Sciatic nerve (tissue), 2 donors: ENCODE measurements around the gene CTTN. TPM values are rescaled to one million over a fixed set of nuclear protein-coding genes. Genes with fewer than 3 reads are reported as not detected.
A peak's percentile ranks its signal among the peaks of the same experiment; 100 is the strongest.
"Not testable (repeated sequence)": the region's sequence is repeated elsewhere in the genome, so short reads cannot be mapped to it uniquely, and the experiment has no call there.

ENCODE experiments used
- ATAC-seq: fragments of 200-7000 bp; cut with Tn5 transposase; one replicate; pipeline ENCODE4 v1.9.1; 2020; ENCODE audit warnings: mild to moderate bottlenecking, moderate library complexity
- DNase-seq: peaks from one replicate; pipeline ENCODE4 v3.0.0-alpha.2; 2020; ENCODE audit warnings: low spot score
- intact Hi-C: fragments of 100-400 bp; cut with DNase I; formaldehyde crosslinking; loops from one replicate; pipeline ENCODE4 v1.14.2; 2022
- total RNA-seq: library from RNA; stranded (reverse); fragmentation: NEBNext Ultra II Directional; extraction: Animal tissue kit (Norgen Biotek cat#: 25700); gene quantifications from one replicate; pipeline ENCODE4 v1.2.1, GENCODE V29; 2021
- donor health status: DM: no; HTN: no; CAD: no.
- donor health status: DM: no; HTN: no; CAD: no.

CTTN gene
- total RNA-seq, 1 donor from 2014 or later, result 264 TPM

DNA sequence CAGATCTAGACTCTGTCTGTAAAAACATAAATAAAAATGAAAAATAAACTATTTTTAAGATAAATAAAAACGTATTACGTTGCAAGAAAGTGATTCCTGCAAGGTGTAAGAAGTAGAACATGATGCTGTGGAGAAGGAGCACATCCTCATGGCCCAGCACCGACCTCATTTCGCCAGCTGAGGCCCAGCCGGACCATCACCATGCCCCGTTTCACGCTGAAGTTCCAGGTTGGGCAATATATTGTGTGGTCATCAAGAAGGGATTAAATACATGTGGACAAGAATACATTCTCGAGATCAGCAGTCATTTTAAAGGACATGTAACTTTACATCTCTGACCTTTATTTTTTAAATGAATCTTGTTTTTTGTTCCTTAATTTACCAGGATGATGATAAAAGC is 20.7 kb upstream of the CTTN start:
- ATAC-seq, result no peak
- no peak for DNase-seq
- intact Hi-C loops, result no loop called here

DNA sequence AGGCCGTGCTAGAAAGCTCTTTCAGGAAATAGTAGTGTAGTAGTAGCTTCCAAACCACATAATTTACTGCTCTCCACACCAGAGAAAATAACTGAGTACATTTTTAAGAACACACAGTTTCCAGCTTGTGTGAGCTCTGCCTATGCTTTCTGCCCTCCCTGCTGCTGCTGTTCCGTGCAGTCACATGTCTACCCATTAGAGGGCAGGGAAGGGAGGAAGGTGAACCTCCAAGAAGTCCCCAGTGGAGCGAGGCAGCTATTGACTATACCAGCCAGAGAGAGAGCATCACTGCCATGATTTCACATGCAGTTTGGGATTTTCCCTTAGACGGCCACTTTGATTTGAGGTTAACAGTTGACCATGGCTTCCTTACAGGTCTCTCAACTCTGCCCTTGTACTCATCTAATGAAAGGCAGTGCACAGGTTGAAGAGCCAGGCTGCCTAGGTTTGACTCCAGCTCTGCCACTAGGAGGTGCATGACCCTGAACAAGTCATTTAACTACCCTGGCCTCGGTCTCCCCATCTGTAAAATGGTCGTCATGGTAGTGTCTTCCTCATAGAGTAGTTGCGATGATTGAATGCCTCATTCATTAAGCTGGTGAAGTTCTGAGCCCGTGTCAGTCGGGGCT is 19.7 kb upstream of the CTTN start:
- DNase-seq, result no peak
- intact Hi-C loops, result no loop called here
- no peak for ATAC-seq

DNA sequence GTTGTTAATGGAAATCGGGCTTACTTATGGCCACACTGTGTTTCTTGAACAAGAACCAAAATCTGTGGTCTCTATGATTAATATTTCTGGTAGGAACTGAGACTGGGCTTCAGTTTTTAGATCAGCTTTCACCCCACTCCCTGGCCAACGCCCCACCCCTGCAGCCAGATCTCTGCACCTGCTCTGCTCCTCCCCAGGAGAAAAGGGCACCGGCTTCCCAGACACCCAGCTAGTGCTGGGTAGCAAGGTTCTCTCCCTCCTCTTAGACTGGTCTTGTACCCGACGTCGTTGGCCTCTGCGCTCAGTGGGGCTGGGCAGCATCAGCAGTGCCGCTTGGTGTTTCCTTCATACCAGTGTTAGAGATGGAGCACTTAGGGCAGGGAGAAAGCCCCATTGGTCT is 17.0 kb upstream of the CTTN start:
- ATAC-seq (no peak), DNase-seq (no peak)

DNA sequence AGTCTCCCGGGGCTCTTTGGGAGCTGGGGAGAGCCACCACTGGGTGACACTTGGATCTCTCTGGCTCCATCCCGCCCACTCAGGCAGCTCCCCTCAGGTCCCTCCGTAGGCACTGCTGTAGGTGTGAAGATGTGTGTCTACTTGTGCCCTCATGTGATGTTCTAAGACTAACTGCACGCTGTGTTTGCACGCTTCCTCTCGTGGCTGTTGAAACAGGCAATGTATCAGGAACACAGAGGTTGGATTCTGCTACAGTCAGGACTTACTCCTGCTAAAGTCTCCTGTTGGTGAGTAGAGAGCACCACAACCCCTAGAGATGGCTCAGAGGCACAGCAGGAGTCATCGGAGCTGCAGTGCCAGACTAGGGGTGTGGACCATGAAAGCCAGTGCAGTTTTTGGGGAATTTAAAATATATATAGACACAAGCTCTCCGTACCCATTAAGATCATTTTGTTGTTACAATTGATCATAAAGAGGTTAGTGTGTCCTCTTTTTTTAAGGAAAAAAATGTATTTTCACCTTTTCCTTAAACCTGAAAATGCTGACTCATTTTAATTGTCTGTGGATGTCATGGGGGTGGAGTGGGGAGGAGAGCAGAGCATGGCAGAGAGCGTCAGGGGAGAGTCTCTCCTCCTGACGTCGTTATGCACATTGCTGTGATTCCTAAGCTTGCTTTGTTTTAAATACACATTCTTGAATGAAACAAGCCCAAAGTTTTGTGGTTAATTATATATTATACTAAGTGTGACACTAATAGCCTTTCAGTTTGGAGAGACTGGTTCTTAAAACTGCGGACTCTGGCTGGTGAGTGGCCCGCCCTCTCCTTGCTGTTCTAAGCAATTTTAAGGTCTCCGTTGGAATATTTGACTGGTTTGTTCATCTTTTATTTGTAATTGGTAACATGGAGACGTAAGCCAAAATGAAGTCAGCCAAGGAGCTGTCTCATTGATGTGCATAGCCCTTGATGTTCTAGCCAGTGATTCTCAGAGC is 16.2 kb upstream of the CTTN start:
- intact Hi-C loops, result no loop called here
- no peak for DNase-seq
- ATAC-seq, result peak; percentile 65

More for the DNA sequence above, 17.0 kb upstream of the CTTN start:
- intact Hi-C loops, result no loop called here

DNA sequence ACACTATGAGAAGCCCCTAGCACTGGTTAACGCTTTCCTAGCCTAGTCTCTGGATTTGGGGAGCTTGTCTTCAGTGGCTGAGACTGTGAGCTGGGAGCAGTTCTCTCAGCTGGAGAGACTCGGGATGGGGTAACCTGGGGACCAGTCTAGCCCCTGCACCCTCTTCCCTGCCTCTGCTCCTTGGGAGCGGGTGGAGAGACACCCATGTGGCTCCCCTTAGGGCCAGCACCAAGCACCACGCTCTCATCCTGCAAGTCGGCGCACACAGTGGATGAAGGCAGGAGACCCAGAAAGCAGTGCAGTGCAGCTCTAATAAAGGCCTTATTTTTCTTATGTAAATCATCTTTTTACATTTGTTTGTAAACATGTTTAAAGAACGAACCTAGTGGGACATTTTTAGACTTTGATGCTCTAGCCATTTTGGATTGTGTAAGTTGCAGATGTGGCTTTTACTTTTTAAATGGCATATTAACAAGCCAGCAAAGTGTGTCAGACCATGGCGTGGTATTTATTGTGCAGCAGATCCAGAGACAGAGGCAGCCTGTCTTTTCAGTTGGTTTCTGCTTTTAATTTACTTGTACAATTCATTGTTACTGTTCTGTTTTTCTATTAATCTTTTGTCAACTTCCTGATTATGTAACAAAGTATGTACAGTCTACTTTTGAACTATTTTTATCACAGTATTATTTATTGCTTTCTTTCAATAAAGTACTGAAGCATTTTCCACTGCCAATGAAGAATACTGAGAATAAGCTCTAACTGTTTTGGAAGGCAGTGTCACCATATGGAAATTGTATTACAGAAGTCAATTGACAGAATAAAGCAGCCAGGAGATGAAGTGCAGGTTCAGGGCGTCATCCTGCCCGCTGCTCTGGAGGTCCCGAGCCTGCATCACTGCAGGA is 14.4 kb upstream of the CTTN start:
- no peak for DNase-seq
- no peak for ATAC-seq
- intact Hi-C loops, result no loop called here

DNA sequence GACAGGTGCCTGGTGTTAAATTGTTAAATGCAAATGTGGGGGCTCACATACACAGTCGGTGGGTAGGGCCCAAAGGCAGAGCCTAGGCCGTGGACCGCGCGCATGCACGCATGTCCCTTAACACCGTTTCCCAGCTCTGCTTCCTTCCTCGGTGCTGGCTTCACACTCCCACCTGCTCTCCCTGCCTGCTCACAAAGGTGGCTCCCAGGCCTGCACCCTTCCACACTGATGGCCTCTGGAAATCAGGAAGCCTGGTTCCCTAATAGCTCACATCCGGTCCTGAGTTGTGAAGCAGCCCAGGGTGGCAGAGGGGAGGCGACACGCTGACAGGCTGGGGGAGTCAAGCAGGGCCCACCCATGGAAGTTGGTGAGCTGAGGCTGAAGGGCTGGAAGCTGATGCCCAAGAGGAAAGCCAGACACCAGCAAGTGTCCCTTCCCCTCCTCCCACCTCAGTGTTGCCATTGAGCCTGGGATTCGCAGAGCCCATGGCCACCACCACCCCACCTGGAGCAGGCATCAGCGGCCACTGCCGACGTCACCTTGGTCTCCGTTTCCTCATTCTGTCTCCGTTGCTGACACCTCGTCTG is 13.7 kb upstream of the CTTN start:
- intact Hi-C loops, result no loop called here
- ATAC-seq (no peak), DNase-seq (no peak)

DNA sequence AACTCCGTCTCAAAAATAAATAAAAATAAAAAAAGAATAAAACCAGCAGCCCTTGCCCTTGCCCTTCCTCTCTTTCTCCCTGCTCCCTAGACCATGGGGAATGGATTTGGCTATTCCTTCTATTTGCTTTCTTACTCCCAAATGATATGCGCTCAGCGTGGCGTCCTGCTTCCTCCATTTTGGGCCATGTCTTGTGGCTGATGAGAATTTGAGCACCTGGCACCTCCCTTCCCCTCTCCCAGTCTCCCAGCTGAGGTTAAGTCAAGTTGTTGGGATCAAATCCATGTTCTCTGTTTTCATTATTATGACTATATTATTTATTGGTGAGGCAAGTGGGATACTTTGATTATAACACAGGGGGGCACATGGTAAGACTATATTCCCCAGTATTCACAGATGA is 10.8 kb upstream of the CTTN start:
- DNase-seq, result no peak
- intact Hi-C loops, result no loop called here
- ATAC-seq, result no peak

DNA sequence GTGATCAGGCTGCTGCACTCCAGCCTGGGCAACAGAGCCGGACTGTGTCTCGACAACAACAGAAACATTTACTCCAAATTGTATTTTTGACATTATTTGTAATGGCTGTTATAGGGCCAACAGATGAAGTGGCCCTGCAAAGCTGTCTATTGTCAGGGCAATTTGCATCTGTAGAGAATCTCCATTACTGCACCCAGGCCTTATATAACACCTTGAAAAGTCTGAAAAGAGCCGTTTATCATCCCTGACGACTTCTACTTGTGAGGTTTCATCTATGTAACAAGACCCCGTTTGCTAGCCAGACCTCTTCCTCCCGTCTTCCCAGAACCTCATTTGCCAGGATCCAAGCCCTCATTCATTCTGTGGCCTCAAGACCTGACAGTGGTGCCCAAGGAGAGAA is 9.1 kb upstream of the CTTN start:
- ATAC-seq (no peak), DNase-seq (no peak)
- intact Hi-C loops, result no loop called here

DNA sequence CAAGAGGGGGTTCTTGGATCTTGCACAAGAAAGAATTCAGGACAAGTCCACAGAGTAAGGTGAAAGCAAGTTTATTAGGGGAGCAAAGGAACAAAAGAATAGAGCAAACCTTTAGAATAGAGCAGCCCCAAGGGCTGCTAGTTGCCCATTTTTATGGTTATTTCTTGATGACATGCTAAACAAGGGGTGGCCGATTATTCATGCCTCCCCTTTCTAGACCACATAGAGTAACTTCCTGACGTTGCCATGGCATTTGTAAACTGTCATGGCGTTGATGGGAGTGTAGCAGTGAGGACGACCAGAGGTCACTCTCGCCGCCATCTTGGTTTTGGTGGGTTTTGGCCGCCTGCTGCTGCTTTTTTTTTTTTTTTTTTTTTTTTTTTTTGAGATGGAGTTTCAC is 7.4 kb upstream of the CTTN start:
- DNase-seq, intact Hi-C loops, ATAC-seq: not testable (repeated sequence)

DNA sequence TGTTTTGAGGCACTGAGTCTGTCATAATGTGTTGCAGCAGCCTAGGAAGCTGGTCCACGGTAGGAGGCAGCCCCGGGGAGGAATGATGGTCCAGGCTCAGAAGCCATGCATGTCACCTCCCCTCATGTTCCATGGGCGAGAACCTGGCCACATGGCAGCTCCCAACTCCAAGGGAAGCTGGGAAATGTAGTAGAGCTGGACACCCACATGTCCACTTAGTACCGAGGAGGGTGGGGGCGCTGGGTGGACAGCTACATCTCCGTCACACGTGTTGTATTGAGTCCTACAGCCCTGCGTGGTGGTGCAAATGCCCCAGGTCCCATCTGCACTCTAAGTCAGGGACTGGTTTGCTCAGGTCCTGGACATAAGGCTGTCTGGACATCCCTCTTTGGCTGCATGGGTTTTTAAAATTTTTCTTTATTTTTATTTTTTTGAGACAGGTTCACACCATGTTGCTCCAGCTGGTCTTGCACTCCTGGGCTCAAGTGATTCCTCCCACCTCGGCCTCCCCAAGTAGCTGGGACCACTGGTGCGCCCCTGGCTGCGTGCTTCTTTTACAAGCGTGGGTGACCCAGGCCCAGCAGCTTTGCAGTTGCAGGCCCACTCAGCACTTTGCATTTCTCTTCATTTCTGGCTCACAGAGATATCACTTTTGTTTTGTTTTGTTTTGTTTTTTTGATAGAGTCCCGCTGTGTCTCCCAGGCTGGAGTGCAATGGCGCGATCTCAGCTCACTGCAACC is 3.9 kb upstream of the CTTN start:
- DNase-seq, result no peak
- intact Hi-C loops, result no loop called here
- no peak for ATAC-seq

DNA sequence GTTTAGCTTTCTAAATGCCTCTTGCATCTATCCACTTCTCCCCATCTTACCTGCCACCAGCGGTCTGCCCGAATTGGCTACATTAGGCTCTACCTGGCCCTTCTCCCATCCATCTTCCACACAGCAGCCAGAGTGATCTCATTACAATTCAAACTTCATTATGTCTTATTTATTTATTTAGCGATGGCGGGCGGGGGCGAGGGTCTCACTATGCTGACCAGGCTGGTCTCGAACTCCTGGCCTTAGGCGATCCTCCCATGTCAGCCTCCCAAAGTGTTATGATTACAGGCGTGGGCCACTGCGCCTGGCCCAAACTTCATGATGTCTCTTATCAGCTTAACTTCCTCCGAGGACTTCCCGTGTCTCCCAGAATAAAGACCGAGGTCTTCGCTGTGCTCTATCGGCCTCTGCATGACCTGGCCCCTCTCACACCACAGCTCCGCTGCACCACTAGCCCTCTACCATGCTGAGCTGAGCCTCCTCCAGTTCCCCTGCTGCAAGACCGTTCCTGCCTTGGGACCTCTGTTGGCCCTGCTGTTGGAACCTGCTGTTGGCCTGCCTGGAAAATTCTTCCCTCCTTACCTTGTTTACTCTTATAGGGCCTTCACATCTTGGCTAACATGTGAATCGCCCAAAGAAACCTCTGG is 870 bp upstream of the CTTN start:
- intact Hi-C loops, result no loop called here
- no peak for DNase-seq
- peak; percentile 10 for ATAC-seq

DNA sequence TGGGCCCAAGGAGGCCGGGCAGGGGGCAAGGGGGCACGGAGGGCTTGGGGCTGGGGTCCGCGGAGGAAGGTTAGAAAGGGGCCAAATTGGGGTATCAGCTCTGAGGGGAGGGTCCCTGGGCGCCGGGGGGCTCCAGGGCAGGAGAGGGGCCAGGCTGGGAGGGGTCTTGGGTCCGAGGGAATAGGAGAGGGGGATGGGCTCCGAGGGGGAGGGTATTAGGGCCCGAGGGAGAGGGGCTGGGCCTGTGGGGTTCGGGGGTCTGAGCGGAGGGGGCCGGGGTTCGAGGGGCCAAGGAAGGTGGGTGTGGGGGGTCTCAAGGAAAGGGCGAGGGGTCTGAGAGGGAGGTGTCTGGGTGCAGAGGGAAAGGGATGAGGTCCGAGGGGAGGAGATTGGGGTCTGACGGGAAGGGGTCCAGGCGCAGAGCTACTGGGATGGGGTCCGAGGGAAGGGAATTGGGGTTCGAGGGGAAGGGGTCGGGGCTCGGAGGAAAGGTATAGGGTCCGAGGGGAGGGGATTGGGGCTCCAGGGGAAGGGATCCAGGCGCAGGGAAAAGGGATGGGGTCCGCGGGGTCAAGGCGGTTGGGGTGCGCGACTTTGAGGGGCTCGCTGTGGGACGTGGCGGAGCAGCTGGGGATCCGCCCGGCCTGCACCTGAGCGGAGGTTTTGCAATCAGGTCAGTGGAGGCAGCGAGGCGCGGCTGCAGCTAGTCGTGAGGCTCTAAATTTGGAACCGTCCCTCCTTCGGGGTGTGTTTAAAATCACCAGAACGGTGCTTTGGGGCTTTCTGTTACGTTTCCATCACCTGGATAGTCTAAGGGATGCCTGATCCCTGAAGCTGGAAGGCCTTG is 728 bp downstream of the CTTN start:
- no peak for DNase-seq
- intact Hi-C loops, result no loop called here

DNA sequence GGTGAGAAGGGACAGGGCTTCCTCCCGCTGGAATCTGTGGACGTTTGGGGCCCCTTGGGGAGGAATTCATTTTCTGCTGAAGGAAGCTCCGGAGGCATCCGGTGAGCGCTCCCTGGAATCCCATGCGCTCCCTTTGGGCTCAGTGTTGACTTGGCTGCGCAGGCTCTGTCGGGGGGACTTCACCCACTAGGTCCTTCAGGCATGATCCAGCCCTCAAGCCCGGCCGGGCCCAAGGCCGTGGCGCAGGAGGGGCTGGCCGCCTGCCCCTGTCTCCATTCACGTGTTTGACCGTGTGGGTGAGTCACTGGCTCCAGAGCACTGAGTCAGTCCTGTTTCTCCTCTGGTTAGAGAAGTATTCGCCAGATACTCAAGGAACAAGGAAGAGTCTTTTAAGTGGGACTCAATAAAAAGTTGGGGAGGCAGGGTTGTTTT is 1.4 kb downstream of the CTTN start:
- peak; percentile 89 for ATAC-seq
- peak; percentile 86 for DNase-seq
- intact Hi-C loops, result no loop called here

More for the DNA sequence above, 728 bp downstream of the CTTN start:
- ATAC-seq, result peak; percentile 12

DNA sequence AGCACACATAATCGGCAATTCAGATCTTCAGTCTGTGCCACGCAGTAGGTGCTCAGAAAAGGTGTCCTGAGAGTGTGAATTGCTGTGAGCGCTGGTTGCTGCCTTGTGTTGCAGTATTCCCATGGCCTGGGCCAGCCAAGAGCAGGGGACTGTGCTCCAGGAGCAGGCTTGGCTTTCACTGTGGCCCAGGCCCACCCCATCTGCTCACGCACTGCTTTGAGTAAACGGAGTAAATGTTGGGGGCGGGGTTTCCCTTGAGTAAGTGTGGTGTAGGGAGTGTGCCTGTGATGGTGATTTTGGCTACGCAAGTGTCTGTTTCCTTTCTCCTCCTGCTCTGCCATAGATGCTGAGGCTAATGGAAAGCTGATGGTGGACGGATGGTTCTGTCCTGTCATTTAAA is 2.3 kb downstream of the CTTN start:
- ATAC-seq, result no peak
- intact Hi-C loops, result no loop called here
- no peak for DNase-seq

DNA sequence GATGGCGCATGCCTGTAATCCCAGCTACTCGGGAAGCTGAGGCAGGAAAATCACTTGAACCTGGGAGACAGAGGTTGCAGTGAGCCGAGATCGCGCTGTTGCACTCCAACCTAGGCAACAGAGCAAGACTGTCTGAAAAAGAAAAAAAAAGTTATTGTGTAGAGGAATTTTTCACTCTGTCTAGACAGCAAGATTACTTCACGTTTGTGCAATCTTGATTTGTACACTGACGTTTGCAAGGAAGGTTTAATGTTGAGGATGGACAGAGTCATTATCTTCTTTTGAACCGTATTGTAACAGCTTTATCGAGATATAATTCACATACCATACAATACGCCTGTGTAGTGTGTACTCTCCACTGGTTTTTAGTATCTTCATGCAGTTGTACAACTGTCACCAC is 3.7 kb downstream of the CTTN start:
- intact Hi-C loops, result no loop called here
- DNase-seq (no peak), ATAC-seq (no peak)

DNA sequence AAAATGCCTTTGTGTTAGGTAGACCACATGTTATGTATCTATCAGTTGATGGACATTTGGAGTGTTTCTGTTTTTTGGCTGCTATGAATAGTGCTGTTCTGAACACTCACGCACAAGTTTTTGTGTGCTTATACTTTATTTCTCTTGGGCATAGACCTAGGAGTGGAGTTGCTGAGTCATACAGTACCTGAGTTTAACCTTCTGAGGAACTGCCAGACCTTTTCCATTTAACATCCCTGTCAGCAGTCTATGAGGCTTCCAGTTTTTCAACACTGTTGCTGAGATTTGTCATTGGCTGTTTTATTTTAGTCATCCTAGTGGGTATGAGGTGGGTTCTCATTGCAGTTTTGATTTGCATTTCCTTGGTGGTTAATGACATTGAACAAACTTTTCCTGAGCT is 4.4 kb downstream of the CTTN start:
- intact Hi-C loops, result no loop called here
- no peak for ATAC-seq
- no peak for DNase-seq

DNA sequence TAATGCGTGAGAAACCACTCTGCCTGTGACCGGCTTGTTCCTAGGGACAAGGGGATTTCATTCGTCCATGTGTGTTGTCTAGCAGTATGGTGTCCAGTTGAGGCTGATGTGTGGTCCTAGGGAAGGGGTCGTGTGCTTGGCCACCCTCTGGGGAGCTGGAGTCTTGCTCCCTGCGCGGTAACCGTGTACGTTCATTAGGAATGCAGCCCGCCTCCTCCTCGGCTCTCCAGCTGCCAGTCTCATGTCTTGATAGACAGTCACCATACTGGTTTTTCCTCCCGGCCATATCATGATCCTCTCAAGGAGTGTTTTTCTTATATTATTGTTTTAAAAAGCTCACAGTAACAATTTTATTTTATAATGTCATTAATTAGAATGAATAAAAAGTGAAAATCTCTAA is 5.9 kb downstream of the CTTN start:
- ATAC-seq, result no peak
- intact Hi-C loops, result no loop called here
- DNase-seq, result no peak
